CD4-positive, alpha-beta T cell treated with Interleukin-10 for 1 hour (primary cell): ENCODE results near the gene GPLD1.

Experiments used
- DNase-seq: peaks from one replicate; pipeline ENCODE4 v3.0.0-alpha.2; 2020

The GPLD1 gene

DNA sequence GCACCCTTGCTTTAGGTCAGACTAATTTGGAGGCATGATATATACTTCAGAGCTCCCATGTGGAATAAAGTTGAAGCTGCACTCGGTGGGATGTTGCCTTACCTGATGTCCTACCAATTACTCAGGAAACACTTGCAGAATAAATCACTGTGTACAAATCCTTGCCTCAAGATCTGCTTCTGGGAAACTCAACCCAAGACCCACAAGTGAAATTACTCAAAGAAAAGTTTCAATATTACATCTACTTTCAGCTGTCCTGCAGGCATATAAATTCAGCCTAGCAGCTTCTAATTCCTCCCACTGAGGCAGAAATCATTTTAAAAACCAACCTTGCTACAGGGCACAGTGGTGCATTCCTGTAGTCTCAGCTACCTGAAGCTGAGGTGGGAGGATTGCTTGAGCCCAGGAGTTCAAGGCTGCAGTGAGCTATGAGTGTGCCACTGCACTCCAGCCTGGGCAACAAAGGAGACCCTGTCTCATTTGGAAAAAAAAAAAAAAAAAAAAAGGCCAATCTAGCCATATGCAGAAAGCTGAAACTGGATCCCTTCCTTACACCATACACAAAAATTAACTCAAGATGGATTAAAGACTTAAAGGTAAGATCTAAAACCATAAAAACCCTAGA lies 110.8 kb downstream of the GPLD1 start:
- DNase-seq: no peak
